ENCODE data around the gene ZBED1. TPM values are rescaled to one million over a fixed set of nuclear protein-coding genes. Genes with fewer than 3 reads are reported as not detected.

ZBED1 gene
- total and polyA plus RNA-seq, 4 donors = 15.9 to 49.0 (median 26.9) TPM

DNA sequence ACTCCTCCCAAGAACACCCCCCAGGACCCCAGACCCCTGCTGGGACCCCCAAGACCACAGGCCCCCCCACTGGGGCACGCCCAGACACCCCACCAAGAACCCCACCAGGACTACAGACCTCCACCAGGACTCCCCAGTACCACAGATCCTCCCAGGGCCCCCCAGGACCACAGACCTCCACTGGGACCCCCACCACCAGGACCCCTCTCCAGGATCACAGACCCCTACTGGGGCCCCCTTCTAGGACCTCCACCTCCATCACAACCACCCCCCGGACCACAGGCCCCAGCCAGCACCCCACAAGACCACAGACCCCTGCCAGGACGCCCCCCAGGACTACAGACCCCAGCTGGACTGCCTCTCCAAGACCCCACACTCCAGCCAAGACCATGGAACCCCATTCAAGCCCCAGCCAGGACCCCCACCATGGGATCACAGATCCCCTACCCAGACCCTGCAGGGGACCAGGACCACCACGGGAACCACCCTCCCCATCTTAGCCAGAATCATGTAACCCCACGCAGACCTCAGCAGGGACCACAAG lies 855 bp upstream of the ZBED1 start:
- no peak overlapping the region for H3K4me3 ChIP-seq (ENCODE audit: low read depth in 1 of 3, low read length in 3 of 3)
- H3K27me3 ChIP-seq (ENCODE audit: control insufficient read depth in 4 of 4, insufficient read depth in 4 of 4, low read length in 3 of 4) = no peaks in the 10 kb centered on the region
- H3K9ac ChIP-seq (ENCODE audit: low read depth in 1 of 2, low read length in 2 of 2) = no peak overlapping the region
- TF ChIP-seq RXRA (IDR thresholded peaks at IDR 0.05) (no peak), GABPA (IDR thresholded peaks at IDR 0.05 in 1 of 2, conservative IDR thresholded peaks at IDR 0.05 in 1 of 2) (no peak), TAF1 (conservative IDR thresholded peaks at IDR 0.05) (no peak), YY1 (IDR thresholded peaks at IDR 0.05) (no peak), EGR1 (IDR thresholded peaks at IDR 0.05; ENCODE audit: low read depth in 2 of 2) (no peak), JUND (IDR thresholded peaks at IDR 0.05) (no peak), NR2F2 (IDR thresholded peaks at IDR 0.05) (no peak), RAD21 (IDR thresholded peaks at IDR 0.05) (no peak), FOXA1 (IDR thresholded peaks at IDR 0.05) (no peak), HNF4A (conservative IDR thresholded peaks at IDR 0.05) (no peak), FOXA2 (IDR thresholded peaks at IDR 0.05) (no peak), SP1 (IDR thresholded peaks at IDR 0.05) (no peak), HNF4G (IDR thresholded peaks at IDR 0.05) (no peak)
- TF ChIP-seq, protein P1, sequence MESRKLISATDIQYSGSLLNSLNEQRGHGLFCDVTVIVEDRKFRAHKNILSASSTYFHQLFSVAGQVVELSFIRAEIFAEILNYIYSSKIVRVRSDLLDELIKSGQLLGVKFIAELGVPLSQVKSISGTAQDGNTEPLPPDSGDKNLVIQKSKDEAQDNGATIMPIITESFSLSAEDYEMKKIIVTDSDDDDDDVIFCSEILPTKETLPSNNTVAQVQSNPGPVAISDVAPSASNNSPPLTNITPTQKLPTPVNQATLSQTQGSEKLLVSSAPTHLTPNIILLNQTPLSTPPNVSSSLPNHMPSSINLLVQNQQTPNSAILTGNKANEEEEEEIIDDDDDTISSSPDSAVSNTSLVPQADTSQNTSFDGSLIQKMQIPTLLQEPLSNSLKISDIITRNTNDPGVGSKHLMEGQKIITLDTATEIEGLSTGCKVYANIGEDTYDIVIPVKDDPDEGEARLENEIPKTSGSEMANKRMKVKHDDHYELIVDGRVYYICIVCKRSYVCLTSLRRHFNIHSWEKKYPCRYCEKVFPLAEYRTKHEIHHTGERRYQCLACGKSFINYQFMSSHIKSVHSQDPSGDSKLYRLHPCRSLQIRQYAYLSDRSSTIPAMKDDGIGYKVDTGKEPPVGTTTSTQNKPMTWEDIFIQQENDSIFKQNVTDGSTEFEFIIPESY (IDR thresholded peaks at IDR 0.05) = no peak
- TF ChIP-seq, protein P2, sequence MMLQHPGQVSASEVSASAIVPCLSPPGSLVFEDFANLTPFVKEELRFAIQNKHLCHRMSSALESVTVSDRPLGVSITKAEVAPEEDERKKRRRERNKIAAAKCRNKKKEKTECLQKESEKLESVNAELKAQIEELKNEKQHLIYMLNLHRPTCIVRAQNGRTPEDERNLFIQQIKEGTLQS (IDR thresholded peaks at IDR 0.05) = no peak
- TF ChIP-seq, protein P3, sequence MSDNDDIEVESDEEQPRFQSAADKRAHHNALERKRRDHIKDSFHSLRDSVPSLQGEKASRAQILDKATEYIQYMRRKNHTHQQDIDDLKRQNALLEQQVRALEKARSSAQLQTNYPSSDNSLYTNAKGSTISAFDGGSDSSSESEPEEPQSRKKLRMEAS (IDR thresholded peaks at IDR 0.05) = no peak
- TF ChIP-seq, protein P4, sequence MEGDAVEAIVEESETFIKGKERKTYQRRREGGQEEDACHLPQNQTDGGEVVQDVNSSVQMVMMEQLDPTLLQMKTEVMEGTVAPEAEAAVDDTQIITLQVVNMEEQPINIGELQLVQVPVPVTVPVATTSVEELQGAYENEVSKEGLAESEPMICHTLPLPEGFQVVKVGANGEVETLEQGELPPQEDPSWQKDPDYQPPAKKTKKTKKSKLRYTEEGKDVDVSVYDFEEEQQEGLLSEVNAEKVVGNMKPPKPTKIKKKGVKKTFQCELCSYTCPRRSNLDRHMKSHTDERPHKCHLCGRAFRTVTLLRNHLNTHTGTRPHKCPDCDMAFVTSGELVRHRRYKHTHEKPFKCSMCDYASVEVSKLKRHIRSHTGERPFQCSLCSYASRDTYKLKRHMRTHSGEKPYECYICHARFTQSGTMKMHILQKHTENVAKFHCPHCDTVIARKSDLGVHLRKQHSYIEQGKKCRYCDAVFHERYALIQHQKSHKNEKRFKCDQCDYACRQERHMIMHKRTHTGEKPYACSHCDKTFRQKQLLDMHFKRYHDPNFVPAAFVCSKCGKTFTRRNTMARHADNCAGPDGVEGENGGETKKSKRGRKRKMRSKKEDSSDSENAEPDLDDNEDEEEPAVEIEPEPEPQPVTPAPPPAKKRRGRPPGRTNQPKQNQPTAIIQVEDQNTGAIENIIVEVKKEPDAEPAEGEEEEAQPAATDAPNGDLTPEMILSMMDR (IDR thresholded peaks at IDR 0.05; ENCODE audit: low read depth, low read length, missing input control) = no peak
- TF ChIP-seq, protein P5, sequence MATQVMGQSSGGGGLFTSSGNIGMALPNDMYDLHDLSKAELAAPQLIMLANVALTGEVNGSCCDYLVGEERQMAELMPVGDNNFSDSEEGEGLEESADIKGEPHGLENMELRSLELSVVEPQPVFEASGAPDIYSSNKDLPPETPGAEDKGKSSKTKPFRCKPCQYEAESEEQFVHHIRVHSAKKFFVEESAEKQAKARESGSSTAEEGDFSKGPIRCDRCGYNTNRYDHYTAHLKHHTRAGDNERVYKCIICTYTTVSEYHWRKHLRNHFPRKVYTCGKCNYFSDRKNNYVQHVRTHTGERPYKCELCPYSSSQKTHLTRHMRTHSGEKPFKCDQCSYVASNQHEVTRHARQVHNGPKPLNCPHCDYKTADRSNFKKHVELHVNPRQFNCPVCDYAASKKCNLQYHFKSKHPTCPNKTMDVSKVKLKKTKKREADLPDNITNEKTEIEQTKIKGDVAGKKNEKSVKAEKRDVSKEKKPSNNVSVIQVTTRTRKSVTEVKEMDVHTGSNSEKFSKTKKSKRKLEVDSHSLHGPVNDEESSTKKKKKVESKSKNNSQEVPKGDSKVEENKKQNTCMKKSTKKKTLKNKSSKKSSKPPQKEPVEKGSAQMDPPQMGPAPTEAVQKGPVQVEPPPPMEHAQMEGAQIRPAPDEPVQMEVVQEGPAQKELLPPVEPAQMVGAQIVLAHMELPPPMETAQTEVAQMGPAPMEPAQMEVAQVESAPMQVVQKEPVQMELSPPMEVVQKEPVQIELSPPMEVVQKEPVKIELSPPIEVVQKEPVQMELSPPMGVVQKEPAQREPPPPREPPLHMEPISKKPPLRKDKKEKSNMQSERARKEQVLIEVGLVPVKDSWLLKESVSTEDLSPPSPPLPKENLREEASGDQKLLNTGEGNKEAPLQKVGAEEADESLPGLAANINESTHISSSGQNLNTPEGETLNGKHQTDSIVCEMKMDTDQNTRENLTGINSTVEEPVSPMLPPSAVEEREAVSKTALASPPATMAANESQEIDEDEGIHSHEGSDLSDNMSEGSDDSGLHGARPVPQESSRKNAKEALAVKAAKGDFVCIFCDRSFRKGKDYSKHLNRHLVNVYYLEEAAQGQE (IDR thresholded peaks at IDR 0.05) = no peak
- peaks cover 11 to 25% (median 22%) of the 10 kb centered on the region in 4 donors for H3K4me1 ChIP-seq (ENCODE audit: control insufficient read depth in 4 of 4, insufficient read depth in 4 of 4, low read length in 3 of 4)
- no peak overlapping the region for H3K27ac ChIP-seq (ENCODE audit: low read depth in 1 of 2, low read length in 2 of 2)
- no peaks in the 10 kb centered on the region for H3K36me3 ChIP-seq (ENCODE audit: control insufficient read depth in 4 of 4, insufficient read depth in 3 of 4, low read depth in 1 of 4, low read length in 3 of 4)
- H3K9me3 ChIP-seq (ENCODE audit: control insufficient read depth in 4 of 4, low read length in 3 of 4) = no peaks in the 10 kb centered on the region
- DNase-seq (ENCODE audit: low spot score) = no peak
- WGBS = 93% methylated on average over 5 of the region's 5 CpGs
